ENCODE data around the gene TDRD7. TPM values are rescaled to one million over a fixed set of nuclear protein-coding genes. Genes with fewer than 3 reads are reported as not detected.

The TDRD7 gene
- total RNA-seq (9.8 TPM), polyA plus RNA-seq (8.7 TPM)

- WGBS: under 1% methylated on average over 115 of the region's 115 CpGs
- Histone ChIP-seq H3K27ac (ENCODE audit: low read depth) (peak within 1 kb of the TSS; percentile 90), H3K36me3 (ENCODE audit: insufficient read depth) (no peaks in the 10 kb centered on the region), H3K4me1 (ENCODE audit: insufficient read depth) (no peaks in the 10 kb centered on the region), H3K4me3 (ENCODE audit: low read depth, low read length) (peak within 1 kb of the TSS; percentile 100)
- DNase-seq (ENCODE audit: extremely low spot score): no peak
Measured at GRCh38 chr9:97411789-97412625, at the start of gene TDRD7. Gene TDRD7, plus strand, starts transcription at chr9:97412096. Its CDS starts 16,370 bp downstream, at chr9:97428466.

GRCh38 chr9:97362777-97363545, 48.9 kb upstream of the TDRD7 start:
- DNase-seq (ENCODE audit: extremely low spot score): no peak
- Histone ChIP-seq H3K27ac (ENCODE audit: low read depth) (no peak overlapping the region), H3K4me3 (ENCODE audit: low read depth, low read length) (no peak overlapping the region), H3K4me1 (ENCODE audit: insufficient read depth) (no peaks in the 10 kb centered on the region), H3K36me3 (ENCODE audit: insufficient read depth) (no peaks in the 10 kb centered on the region)
- WGBS: 96% methylated on average over 5 of the region's 5 CpGs

GRCh38 chr9:97363661-97364299, 48.1 kb upstream of the TDRD7 start:
- no peak overlapping the region for H3K4me3 ChIP-seq (ENCODE audit: low read depth, low read length)
- no peak for DNase-seq (ENCODE audit: extremely low spot score)
- H3K27ac ChIP-seq (ENCODE audit: low read depth): no peak overlapping the region
- 84% methylated on average over 11 of the region's 11 CpGs for WGBS
- H3K36me3 ChIP-seq (ENCODE audit: insufficient read depth): no peaks in the 10 kb centered on the region
- no peaks in the 10 kb centered on the region for H3K4me1 ChIP-seq (ENCODE audit: insufficient read depth)

GRCh38 chr9:97364769-97365490, 47.0 kb upstream of the TDRD7 start:
- Histone ChIP-seq H3K27ac (ENCODE audit: low read depth) (no peak overlapping the region), H3K4me3 (ENCODE audit: low read depth, low read length) (no peak overlapping the region), H3K36me3 (ENCODE audit: insufficient read depth) (no peaks in the 10 kb centered on the region), H3K4me1 (ENCODE audit: insufficient read depth) (no peaks in the 10 kb centered on the region)
- no peak for DNase-seq (ENCODE audit: extremely low spot score)
- 71% methylated on average over 8 of the region's 8 CpGs for WGBS

- Histone ChIP-seq H3K4me3 (ENCODE audit: low read depth, low read length) (no peak overlapping the region), H3K27ac (ENCODE audit: low read depth) (no peak overlapping the region), H3K36me3 (ENCODE audit: insufficient read depth) (no peaks in the 10 kb centered on the region), H3K4me1 (ENCODE audit: insufficient read depth) (no peaks in the 10 kb centered on the region)
- 87% methylated on average over 5 of the region's 5 CpGs for WGBS
- no peak for DNase-seq (ENCODE audit: extremely low spot score)
Measured at GRCh38 chr9:97365634-97366033, 46.3 kb upstream of the TDRD7 start.

GRCh38 chr9:97366476-97366875, 45.4 kb upstream of the TDRD7 start:
- no peak for DNase-seq (ENCODE audit: extremely low spot score)
- H3K4me1 ChIP-seq (ENCODE audit: insufficient read depth): no peaks in the 10 kb centered on the region
- H3K4me3 ChIP-seq (ENCODE audit: low read depth, low read length): no peak overlapping the region
- 96% methylated on average over 10 of the region's 10 CpGs for WGBS
- no peak overlapping the region for H3K27ac ChIP-seq (ENCODE audit: low read depth)
- no peaks in the 10 kb centered on the region for H3K36me3 ChIP-seq (ENCODE audit: insufficient read depth)

GRCh38 chr9:97366889-97367288, 45.0 kb upstream of the TDRD7 start:
- 87% methylated on average over 2 of the region's 2 CpGs for WGBS
- Histone ChIP-seq H3K27ac (ENCODE audit: low read depth) (no peak overlapping the region), H3K4me3 (ENCODE audit: low read depth, low read length) (no peak overlapping the region), H3K36me3 (ENCODE audit: insufficient read depth) (no peaks in the 10 kb centered on the region), H3K4me1 (ENCODE audit: insufficient read depth) (no peaks in the 10 kb centered on the region)
- no peak for DNase-seq (ENCODE audit: extremely low spot score)

GRCh38 chr9:97367729-97368128, 44.2 kb upstream of the TDRD7 start:
- Histone ChIP-seq H3K4me1 (ENCODE audit: insufficient read depth) (no peaks in the 10 kb centered on the region), H3K27ac (ENCODE audit: low read depth) (no peak overlapping the region), H3K36me3 (ENCODE audit: insufficient read depth) (no peaks in the 10 kb centered on the region), H3K4me3 (ENCODE audit: low read depth, low read length) (no peak overlapping the region)
- DNase-seq (ENCODE audit: extremely low spot score): no peak
- 93% methylated on average over 3 of the region's 3 CpGs for WGBS

- no peak overlapping the region for H3K4me3 ChIP-seq (ENCODE audit: low read depth, low read length)
- H3K27ac ChIP-seq (ENCODE audit: low read depth): no peak overlapping the region
- no peaks in the 10 kb centered on the region for H3K4me1 ChIP-seq (ENCODE audit: insufficient read depth)
- no peak for DNase-seq (ENCODE audit: extremely low spot score)
- no peaks in the 10 kb centered on the region for H3K36me3 ChIP-seq (ENCODE audit: insufficient read depth)
- 94% methylated on average over 1 of the region's 1 CpG for WGBS
Measured at GRCh38 chr9:97368964-97369363, 42.9 kb upstream of the TDRD7 start.

GRCh38 chr9:97372580-97372979, 39.3 kb upstream of the TDRD7 start:
- H3K27ac ChIP-seq (ENCODE audit: low read depth): no peak overlapping the region
- no peak for DNase-seq (ENCODE audit: extremely low spot score)
- H3K4me1 ChIP-seq (ENCODE audit: insufficient read depth): no peaks in the 10 kb centered on the region
- H3K4me3 ChIP-seq (ENCODE audit: low read depth, low read length): no peak overlapping the region
- 67% methylated on average over 6 of the region's 6 CpGs for WGBS
- no peaks in the 10 kb centered on the region for H3K36me3 ChIP-seq (ENCODE audit: insufficient read depth)

- Histone ChIP-seq H3K4me3 (ENCODE audit: low read depth, low read length) (no peak overlapping the region), H3K36me3 (ENCODE audit: insufficient read depth) (no peaks in the 10 kb centered on the region), H3K27ac (ENCODE audit: low read depth) (no peak overlapping the region), H3K4me1 (ENCODE audit: insufficient read depth) (no peaks in the 10 kb centered on the region)
- DNase-seq (ENCODE audit: extremely low spot score): no peak
- WGBS: 92% methylated on average over 4 of the region's 4 CpGs
Measured at GRCh38 chr9:97373331-97373730, 38.6 kb upstream of the TDRD7 start.

- 88% methylated on average over 2 of the region's 2 CpGs for WGBS
- Histone ChIP-seq H3K27ac (ENCODE audit: low read depth) (no peak overlapping the region), H3K4me3 (ENCODE audit: low read depth, low read length) (no peak overlapping the region), H3K4me1 (ENCODE audit: insufficient read depth) (no peaks in the 10 kb centered on the region), H3K36me3 (ENCODE audit: insufficient read depth) (no peaks in the 10 kb centered on the region)
- no peak for DNase-seq (ENCODE audit: extremely low spot score)
Measured at GRCh38 chr9:97374811-97375210, 37.1 kb upstream of the TDRD7 start.

GRCh38 chr9:97376902-97377301, 35.0 kb upstream of the TDRD7 start:
- WGBS: 84% methylated on average over 6 of the region's 6 CpGs
- no peaks in the 10 kb centered on the region for H3K36me3 ChIP-seq (ENCODE audit: insufficient read depth)
- H3K4me3 ChIP-seq (ENCODE audit: low read depth, low read length): no peak overlapping the region
- no peak overlapping the region for H3K27ac ChIP-seq (ENCODE audit: low read depth)
- no peaks in the 10 kb centered on the region for H3K4me1 ChIP-seq (ENCODE audit: insufficient read depth)
- no peak for DNase-seq (ENCODE audit: extremely low spot score)
